ENCODE results near the gene FOXA1.
"Not testable (repeated sequence)": the region's sequence is repeated elsewhere in the genome, so short reads cannot be mapped to it uniquely, and the experiment has no call there.

FOXA1 gene

DNA sequence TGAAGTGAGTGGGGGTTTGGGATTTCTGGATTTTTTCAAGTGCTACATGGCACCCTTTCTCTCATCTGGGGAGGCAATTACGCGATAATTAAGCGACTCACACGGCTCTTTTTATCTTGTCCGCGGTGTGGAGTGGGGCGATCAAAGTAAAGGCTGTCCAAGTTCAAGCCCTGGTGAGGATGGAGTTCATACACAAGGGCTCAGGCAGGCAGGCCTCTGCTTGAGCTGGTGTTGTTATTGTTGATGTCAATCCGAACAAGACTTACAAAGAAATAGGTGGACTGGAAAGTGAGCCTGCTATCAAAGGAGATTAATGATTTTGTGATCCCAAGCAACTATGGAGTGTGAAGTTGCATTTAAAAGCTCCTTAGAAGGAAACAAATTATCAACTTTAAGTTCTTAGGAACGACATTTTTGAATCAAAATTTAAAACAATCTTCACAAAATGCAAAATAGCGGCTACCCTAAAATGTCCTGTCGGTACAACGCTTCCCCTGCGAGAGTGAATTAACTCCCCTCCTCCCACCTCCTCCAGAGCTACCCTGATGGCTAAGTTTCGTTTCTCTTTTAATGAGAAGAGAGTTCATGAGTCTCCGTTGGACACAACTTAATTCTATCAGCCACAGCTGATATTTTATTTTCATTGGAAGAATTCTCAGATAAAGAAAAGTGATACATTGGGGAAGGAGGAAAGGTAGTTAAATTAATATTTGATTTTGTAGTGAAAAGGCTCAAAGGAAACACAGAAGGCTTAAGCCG, 5.9 kb downstream of the FOXA1 start:
- DNase-seq, result no peak

- DNase-seq, result no peak
Observed at GRCh38 chr14:37588667-37588955, 6.4 kb downstream of the FOXA1 start.

DNA sequence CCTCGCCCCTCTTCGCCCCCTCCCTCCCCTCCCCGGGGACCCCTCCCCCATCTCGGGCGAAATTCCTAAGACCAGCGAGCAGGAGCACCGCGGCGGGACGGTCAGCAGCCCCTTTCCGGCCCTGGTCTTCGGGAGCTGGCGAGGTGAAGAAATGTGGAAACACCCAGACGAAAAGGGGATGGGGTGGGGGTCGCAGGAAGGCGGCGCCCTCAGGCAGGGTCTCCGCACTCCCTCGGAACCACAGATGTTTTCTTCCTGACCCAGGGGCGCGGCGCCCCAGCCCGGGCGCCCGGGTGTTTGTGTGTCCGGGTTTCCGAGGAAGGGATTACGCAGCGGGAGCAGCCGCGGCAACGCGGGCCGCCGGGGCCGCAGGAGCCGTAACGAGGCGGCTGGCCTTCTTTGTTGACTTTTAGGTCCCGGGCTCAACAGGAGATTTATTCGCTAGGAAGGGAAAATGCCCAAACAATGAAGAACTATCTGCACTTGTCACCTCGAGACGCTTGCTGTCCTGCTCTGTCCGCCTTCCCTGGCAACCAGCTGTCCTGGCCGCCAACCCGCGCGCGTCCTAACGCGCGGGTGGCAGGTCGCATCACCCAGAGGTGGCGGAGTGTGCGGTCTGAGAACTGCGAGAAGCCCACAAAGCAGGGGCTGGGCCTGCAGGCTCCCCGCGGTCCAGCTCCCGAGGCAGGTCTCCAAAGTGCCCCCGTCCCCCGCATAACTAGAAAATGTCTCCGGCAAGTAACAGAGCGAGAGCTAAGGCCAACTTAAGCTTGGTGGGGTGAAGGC, 7.0 kb downstream of the FOXA1 start:
- DNase-seq, result no peak

GRCh38 chr14:37587131-37587803, 7.8 kb downstream of the FOXA1 start:
- DNase-seq, result no peak

DNA sequence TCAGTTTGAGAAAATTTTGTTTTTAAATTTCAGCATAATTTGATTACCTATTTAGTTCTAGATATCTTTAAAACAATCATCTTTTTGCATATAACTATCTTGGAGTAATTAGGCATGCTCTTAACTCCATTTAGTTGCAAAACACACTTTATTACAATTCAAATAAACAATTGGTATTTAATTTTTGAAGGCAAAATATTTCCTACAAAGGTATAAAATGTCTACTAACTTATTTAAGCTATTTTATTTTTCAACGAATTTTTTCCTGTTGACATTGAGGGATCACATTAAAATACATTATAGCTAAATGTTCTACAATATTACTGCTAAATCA, 8.3 kb downstream of the FOXA1 start:
- no peak for DNase-seq

DNA sequence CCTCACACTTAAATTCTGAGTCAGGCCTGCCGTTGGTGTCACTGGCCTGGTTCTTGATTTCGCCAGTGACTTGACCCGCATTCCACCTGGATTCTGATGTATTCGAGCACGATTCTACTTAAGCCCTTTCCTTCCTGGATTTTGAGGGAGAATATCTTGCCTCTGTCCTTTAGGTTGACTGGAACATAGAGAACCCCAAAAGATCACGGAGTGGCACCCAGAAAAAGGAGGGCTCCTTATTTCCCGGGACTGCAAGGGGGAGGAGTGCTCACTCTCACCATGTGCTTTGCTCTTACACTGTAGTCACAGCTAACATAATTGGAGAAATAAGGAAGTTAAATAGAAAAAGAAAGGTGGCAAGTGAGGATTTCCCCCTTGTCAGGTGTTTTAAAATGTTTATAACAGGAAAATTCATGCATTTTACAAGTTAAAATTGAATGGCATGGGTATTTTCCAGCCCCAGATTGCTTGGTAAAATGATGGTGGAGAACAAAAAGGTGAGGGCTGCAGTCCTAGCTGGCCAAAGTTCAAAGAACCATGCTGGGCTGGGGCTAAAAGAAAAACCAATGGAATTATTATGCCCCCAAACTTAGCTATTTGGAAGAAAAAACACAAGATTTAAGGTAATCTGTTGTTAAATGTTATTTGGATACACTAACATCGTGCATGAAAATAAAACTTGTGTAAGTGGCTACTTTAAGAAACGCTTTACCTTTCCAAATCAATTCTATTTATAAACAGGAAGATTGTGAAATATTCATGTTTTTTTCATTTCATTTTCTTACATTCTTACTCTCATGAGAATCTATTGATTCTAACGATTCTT, 8.9 kb downstream of the FOXA1 start:
- DNase-seq, result no peak

DNA sequence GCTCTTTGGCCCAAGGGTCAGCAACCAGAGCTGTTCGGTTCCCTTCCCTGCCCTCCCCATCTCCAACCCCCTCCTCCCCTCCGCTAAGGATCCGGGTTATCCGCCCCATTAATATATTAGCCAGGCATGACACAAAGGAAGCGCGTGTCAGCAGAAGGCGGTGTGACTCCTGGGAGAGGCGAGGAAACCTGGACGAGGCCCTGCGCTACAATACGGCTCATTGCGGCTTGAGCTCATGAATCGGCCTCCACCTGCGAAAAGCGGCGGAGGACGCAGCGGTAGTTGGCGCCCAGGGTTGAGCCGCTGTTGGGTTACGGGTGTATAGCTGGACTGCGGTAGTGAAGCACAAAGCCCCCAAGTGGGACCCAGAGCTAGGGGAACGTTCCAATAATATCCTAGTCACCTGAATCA, 9.9 kb downstream of the FOXA1 start:
- DNase-seq, result no peak

DNA sequence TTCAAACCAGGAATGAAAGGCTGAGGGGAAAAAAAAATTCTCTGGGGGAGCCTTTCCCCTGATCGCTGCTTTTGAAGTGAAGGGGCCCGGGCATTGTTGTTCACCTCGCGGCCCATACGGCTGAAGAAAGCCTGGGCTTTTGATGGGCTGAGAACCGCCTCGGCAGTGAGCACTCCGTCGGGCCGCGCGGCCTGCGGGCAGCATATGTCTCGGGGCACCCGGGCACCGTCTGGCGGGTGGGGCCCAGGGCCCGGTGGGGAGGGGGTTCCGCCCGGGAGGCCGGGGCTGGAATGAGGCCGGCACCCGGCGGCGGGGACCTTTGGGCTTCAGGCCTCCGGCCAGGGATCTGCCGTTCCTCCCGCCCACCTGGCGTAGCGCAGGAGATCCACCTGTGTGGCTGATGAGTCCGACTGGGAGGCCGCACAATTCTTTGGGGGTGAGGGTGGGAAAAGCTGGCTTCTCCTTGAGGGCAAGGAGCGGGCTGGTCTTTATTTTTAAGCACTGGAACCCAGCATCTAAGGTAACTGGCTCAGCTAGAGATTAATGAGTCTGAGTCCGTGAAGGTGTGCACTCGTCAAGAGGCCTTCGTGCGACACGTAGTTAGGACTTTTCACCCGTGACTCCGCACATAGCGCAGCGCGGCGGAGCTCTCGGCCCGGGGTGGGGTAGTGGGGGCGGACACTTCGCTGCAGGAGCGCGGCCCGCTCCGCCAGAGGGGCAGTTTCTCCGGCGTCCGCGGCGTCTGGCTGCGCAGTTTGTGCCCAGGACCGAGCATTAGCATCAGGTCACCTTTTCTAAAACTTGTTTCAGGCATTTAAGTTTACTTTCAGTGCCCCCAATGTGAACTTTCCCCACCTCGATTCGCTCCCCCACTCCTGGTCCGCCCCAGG, 10.6 kb downstream of the FOXA1 start:
- no peak for DNase-seq

- DNase-seq, result no peak
Observed at GRCh38 chr14:37583358-37584210, 11.5 kb downstream of the FOXA1 start.

- no peak for DNase-seq
Observed at GRCh38 chr14:37580146-37580545, 14.9 kb downstream of the FOXA1 start.

DNA sequence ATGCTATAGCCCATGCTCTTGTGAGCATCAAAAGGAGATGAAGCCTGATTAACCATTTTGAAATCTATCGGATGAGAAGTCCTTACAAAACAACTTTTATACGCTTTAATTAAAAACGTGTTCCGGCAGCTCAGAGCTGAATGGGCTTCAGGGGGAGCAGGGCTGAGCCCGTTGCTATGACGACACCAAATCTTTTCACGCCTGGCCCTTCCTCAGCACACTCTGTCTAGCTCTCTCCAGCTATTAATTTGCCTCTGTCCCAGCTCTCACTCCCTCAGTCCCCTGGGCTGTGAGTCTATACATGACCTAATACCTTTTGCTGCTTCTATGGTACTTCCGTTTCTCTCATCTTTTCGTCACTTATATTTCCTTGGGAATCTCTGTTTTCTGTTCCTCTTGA, 15.8 kb downstream of the FOXA1 start:
- no peak for DNase-seq

- DNase-seq, result no peak
Observed at GRCh38 chr14:37573356-37573755, 21.7 kb downstream of the FOXA1 start.

DNA sequence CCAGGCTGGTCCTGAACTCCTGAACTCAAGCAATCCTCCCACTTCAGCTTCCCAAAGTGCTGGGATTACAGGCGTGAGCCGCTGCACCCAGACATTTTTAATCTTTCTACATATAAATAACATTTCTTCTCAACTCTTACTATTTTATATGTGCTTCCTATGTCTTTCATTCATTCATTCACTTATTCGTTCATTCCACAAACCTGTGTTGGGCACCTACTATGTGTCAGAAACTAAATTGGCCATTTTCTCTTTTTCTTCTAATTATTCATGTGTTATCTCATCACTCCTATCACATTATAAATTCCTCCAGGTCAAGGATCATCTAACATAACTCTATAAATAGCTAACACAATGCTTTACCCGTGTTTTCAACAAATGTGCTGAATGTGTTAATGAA, 23.7 kb downstream of the FOXA1 start:
- no peak for DNase-seq

DNA sequence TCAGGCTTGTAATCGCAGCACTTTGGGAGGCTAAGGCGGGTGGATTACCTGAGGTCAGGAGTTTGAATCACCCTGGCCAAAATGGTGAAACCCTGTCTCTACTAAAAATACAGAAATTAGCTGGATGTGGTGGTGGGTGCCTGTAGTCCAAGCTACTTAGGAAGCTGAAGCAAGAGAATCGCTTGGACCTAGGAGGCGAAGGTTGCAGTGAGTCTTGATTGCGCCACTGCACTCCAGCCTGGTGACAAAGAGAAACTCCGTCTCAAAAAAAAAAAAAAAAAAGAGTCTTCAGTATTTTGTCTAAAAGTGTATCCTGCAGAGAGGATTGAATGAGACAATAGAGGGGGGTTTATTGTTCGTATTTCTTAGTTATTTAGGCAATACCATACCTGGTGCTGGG, 25.3 kb downstream of the FOXA1 start:
- no peak for DNase-seq

DNA sequence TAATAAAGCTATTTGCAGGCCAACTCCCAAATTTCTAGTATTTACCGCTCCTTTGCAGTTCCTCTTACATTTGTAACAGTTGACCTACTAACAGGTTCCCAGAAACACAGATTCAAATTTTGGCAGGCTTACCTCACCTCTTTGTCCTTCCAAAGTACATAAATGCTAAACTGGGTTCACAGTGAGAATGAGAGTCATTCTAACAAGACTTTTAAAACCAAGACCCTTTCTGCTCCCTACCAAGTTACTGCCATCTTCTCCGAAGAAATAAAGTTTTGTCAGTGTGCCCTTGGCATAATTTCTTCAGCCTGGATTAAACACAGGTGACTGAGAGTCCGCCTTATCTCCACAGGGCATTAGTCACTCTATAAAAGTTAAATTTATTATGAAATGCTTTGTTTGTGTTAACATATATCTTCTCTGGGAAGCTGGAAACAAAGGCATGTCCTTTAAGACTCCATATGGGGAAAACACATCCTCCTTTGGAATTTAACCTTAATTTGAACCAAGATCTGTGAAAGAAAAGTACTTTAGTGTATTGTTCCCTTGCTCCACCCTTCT, 28.2 kb downstream of the FOXA1 start:
- DNase-seq, result no peak

DNA sequence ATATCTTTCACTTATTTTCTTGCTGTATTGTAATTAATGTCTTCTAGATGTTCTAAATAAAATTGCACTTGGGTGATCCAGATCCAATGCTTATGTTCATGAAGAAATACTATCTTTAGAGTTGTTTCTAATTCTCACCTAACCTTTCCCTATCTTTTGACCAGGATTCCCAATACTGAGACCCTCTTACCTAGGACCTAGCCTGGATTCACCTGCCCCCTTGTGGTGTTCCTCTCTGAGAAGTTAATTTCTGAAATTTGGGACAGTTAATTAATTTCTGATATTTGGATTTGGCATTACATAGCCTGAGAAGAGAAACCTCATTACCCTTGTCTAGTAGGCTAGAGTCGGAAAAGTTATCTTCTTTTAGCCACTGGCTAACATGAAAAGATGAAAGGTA, 29.5 kb downstream of the FOXA1 start:
- DNase-seq, result no peak

DNA sequence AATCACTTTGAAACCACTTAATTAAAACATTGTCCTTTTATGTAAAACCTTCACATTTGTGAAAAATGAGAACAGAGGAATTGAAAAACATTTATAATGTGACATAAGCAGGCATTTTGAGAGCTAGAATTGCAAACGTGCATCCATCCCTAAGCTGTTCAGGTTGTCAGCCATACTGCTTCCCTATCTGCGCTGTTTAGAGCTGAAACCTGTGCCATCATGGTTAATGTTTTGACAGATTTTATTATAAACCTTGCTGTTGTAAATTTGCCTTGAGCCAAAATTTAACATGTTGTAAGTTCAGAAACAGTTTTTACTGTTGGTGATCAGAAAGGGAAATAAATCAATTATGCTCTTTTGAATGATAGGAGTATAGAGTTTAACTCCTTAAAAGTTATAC, 31.9 kb downstream of the FOXA1 start:
- DNase-seq, result no peak

DNA sequence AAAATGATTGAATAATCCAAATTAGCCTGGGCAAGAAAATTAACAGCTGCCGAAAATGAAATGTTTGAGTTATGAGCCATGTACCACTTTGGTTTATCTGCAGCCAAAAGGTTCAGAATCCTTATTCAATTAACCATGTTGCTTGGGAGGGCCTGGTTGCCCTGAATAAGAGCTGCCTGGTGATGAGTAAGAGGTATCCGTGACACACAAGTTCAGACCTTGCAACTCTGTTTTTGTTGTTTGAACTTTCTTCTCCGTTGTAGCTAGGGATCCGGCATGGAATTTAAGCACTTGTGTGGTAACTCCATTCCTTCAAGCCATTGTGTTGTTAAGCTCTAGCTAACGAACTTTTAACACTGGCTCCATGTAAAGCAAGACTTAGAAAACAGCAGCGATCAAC, 35.7 kb downstream of the FOXA1 start:
- DNase-seq, result no peak

- no peak for DNase-seq
Observed at GRCh38 chr14:37558740-37559139, 36.3 kb downstream of the FOXA1 start.

GRCh38 chr14:37555596-37555995, 39.5 kb downstream of the FOXA1 start:
- DNase-seq, result not testable (repeated sequence)

DNA sequence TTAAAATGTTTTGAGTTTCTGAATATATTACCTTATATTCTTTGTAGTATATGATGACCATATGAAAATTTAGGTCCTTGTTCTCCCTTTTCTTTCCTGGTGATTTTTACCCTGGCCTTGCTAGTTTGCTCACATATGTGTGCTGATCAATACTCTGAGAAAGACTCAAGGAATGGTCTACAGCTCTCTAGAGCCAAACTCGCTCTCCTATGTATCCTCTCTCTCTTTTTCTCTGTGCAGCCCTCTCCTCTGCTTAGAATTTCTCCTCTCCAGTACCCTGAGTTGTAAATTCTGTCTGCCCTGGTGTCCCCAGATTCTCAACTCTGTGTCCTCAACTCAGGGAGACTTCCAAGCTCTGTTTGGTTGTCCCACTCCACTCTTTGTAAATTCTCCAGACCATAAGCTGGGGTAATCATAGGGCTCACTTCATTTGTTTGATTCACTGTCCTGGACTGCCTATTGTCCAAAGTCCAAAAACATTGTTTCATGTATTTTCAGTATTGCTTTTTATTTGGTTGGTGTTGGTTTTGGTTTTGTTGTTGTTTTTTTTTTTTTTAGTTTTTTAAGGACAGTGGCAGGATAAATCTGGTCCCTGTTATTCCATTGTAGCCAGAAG, 41.0 kb downstream of the FOXA1 start:
- DNase-seq, result no peak
